ENCODE results near the gene USH1G.

Gene USH1G

DNA sequence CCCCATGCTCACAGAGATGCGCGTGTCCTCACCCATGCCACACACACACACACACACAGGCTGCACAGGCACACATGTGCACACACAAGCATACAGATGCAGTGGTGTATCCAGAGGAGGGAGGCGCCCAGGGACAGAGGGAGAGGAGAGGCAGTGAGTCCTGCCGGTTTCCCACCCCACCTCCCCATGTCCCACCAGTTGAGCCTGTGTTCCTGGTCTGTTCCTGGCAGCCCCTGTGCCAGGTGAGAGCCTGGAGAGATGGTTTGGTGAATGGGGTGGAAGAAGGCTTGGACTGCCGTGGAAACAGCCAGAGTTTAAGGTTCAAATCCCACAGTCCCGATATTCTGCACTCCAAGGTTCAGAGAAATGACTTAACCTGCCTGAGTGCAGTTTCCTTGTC is 19.4 kb downstream of the USH1G start:
- DNase-seq (ENCODE audit: low spot score): no peak

DNA sequence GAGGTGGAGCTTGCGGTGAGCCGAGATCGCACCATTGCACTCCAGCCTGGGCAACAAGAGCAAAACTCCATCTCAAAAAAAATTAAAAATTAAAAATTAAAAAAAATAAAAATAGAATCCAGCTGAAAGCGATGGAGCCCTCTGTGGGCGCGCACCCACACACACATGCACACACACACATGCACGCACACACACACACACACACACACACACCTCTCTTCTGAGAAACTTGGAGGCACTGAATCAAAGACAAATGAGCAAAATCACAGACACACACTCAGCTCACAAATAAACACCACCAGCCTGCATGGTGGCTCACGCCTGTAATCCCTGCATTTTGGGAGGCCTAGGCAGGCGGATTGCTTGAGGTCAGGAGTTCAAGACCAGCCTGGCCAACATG is 20.0 kb downstream of the USH1G start:
- DNase-seq (ENCODE audit: low spot score): no peak

DNA sequence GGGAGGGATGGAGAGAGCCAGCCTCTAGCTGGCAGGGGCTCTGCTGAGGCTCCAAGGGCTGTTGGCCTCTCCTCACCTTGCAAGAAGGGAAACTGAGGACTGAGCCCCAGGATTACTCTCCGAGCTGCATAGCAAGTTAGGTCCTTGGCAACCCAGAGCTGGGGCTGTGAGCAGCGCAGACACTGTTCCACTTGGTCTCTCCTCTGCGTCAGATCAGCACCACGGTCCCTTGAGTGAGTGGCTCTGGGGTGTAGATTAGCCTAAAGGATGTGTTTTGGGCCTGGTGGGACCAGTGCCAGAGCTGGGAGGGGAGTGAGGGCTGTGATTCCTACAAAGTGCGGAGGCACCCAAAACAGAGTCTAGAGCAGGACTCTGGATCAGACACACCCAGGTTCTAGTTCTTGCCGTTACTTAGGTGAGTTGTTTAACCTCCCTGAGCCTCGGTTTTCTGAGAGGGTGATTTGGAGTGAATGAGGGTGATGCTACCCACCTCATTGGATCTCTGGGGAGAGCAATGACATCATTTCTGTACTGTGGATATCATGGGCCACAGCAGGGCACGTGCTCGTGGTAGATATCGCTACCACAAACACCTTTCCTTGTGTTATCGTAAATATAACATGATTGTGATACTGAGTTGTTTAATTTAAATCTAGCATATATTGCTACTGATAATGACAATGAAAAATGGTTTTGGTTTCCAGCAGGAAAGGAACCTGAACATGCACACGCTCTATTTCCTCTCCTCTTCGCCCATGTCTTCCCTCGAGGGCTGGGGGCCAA is 21.5 kb downstream of the USH1G start:
- DNase-seq (ENCODE audit: low spot score): no peak

DNA sequence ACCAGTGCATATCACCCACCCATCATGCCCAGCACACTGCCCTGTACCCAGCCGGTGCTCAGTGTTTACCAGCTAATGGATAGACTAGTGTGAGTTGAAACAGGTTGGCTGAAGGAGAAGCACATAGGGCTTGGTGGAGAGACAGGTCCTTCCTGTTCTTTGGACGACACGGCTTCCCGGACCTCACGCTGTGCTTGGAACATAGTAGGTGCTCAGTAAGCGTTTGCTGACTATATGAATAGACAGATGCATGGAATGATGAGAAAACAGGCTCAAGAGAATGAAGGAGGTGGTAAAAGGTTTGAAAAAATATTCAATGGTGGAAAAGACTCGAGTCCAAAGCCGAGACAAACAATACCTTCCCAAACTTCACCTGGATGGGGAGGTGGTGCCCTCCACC is 22.8 kb downstream of the USH1G start:
- no peak for DNase-seq (ENCODE audit: low spot score)

DNA sequence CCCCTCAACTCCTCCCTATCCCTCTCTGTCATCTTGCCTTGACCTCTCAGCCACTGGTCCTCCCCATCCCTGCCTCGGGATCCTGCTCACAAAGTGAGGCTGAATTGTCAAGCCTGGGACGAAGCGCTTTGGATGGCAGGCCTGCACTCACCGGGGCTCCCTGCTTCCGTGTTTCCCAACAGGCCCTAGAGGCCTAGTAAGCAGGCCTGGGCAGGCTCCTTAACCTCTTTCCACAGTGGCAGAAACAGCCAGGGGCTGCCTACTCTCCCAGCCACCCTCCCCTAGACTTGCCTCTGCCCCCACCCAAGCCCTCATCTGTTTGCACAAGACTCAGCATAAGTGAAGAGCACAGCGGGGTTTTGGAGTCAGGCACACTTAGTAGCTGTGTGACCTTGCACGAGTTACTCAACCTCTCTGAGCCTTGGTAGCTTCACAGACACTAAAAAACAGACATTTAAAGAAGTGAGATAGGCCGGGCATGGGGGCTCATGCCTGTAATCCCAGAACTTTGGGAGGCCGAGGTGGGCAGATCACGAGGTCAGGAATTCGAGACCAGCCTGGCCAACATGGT is 24.6 kb downstream of the USH1G start:
- no peak for DNase-seq (ENCODE audit: low spot score)

DNA sequence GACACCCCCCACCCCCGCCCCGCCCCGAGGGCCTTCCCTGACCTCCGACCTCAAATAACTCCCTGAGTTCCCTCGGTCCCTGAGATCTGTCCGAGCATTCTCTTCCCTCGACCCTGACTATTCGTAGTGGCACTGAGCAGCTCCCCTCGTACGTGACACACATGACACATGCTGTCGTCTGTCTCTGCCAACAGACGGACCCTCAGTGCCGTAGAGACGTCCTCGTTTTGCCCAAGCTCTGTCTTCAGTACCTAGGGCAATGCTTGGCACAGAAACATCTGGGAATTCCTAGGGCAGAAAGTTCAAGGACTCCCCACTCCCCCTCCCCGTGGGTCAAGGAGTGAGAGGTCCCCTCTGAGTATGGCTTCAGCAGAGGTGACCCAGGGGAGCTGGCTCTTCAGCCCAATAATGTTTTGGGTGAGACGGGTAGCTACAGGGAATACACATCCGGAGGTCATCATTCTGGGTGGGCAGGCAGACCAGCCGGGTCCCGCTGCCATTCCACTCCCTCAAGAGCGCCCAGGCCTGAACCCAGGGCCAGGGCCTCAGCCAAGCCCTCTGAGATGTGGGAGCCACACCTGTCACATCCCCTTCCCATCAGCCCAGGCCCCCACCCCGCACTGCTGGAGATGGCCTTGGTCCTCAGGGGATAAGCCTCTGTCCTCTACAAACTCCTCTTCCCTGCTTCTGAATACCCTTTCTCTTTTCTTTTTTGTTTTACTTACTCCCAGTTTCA is 29.0 kb downstream of the USH1G start:
- DNase-seq (ENCODE audit: low spot score): no peak

DNA sequence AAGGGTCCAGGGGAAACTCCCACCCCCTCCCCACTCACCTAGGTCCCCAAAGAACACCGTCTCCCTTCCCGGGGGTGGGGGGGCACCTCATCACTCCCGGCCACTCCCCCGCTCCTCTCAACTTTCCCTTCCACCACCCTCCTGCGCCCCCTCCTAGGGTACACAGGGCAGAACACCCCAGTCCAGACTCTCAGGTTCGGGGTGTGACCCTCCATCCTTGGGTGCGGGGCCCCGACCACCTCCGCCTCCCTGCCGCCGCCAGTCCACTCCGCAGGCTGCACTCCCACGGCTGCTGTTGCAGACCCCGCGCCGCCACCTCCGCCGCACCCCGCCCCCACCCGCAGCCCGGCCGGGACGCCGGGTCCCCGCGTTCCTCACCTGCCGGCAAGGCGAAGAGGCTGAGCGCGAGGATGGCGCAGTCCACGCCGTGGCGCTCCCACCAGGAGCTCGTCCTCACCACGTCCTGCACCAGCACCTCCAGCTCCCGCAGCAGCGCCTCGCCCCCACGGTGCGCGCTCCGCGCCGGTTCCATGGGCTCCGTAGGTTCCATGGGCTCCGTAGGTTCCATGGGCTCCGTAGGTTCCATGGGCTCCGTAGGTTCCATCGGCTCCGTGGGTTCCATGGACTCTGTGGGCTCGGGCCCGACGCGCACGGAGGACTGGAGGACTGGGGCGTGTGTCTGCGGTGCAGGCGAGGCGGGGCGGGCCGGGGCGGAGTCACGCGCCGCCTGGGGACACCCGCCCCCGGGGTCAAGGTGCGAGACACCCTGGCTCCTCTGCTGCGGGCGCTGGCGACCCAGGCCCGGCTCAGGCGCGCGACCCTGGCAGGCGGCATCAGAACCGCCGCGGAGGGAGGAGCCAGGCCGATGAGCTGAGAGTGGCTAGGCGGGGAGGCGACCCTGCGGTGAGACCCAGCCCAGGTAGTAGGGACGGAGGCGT is 29.8 kb downstream of the USH1G start, which contains the start of gene FADS6:
Gene FADS6 (minus strand): TSS at position 660 of the 938 bp plus-strand sequence. CDS start 38 bp downstream, at position 622.
- peak; percentile 66 for DNase-seq (ENCODE audit: low spot score)

DNA sequence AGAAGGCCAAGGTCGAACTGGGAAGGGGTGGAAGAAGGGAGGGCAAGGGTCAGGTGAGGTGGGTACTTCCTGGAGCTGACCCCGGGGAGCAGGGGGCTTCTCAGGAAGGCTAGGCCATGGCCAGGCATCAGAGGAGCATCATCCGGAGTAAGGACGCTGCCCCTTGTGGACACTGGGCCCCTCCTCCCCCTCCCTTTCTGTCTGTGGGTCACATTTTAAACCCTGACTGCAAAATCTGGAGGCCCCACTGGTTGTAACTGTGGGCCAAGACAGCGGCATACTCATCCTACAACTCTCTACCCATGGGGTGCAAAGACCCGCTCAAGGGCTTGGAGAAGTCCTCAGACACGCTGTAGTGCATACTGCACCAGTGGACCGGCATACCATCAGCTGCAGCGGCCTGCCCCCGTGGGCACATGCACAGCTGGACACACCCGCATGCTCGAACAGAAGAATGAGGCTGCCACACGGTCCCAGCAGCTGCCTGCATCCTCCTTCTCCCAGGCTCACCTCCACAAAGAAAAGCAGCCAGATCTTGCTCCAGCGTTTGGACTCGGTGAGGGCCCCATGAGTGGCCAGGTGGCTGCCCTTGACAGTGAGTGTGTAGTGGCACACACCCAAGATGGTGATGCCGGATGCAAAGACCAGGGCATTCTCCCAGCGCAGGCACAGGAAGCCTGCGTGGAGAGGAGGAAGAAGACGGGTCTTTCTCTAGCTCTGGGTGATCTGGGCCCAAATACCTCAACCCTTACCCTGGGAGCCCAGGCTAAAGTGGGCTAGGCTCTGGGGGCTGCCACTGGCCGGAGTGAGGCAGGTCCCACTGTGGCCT is 30.8 kb downstream of the USH1G start:
- no peak for DNase-seq (ENCODE audit: low spot score)

DNA sequence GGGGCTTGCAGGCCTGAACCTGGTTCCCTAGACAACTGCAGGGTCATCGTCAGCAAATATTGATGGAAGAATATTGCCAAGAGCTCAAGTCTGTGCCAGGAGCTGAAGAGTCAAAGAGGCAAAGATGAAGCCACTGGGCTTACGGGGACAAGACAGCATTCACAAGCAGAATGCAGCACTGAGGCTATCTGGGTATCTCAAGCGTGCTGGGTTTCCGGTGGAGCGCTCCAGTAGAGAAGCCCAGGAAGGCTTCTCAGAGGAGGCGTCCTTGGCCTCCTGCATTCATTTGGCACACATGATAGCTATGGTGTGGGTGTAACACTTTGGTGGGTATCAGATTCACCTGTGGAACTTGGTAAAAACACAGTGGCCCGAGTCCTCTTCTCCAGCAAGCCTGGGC is 32.5 kb downstream of the USH1G start:
- DNase-seq (ENCODE audit: low spot score): no peak

DNA sequence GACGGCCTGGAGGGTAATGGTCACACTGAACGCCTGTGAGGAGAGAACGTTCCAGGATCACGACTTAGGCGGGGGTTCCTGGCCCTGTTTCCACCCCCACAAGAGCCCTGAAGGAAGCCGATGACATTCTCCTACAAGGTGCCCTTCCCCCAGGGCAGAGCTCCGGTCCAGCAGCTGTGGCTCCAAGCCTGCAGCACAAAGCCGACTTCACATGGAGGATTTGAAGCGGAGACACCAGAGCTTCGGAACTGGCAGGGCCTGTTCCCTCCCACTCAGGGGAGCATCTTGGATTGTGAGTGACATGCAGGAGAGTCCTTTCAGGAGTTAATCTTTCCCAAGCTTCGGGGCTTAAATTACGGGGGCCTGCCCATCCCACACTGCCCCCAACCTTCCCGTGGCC is 34.6 kb downstream of the USH1G start:
- no peak for DNase-seq (ENCODE audit: low spot score)

DNA sequence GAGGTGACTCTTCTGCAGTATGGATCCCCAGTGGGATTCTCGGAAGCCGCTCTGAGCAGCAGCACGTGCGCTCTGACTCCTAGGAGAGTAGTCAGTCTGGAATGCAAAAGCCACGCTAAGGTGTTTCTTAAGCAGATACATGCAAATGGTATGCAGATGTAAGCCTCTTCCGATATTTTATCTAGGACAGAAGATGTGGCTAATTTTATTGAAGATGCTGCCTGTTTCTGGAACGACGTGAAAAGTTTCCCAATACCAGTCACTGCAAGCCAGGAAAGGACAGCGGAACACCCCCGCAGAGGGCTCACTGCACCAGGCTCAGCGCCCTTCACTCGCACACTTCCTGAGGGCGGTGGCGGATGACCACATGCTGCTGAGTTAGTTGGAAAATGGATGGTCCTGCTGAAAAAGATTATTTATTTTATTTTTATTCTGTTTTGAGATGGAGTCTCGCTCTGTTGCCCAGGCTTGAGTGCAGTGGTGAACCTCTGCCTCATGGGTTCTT is 39.8 kb downstream of the USH1G start:
- DNase-seq (ENCODE audit: low spot score): no peak

DNA sequence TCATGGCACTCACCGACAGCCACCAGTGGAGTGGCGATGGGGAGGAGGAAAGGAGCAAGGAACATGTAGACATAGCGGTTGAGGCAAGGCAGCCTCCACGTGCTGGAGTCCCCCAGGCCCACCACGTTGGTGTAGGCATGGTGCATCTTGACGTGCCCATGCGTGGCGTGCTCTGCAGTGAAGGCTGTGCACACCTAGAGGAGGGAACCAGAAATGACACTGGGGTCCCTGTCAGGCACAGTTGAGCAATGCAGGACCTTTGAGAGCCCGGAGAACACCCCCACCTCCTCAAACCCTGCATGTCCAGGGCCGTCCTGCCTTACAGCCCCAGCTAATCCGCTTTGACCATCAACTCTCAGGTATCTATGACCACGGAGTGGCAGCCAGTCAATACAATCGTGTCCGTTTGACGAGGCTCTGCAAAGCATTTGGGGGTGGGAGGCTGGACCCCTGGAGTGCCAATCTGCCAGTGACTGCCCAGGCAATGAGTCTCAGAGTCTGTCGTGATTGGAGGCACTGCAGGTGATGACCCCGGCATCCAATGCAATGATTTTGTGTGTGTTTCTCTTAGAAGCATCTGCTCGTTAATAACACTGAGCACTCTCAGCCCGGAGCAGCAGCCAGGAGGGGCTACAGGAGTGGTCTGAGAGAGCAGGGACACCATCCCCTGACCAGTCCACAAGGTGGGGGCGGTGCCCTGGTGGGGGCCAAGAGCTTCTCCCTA is 40.4 kb downstream of the USH1G start:
- no peak for DNase-seq (ENCODE audit: low spot score)

DNA sequence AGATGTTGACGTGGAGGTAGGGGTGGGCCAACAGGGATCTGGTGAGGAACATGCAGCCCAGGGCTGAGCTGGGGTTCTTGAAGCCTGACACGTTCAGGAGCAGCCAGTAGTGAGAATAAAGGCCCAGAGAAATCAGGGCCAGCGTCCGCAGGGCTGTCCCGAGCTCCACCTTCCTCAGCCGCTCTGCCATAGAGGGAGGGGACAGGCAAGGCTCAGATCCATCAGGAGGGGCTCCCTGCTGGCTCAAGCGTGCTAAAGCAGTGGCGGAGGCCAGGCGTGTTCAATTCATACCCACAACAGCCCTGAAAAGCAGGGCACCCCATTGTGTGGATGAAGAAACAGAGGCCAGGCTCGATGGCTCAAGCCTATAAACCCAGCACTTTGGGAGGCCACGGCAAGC is 42.0 kb downstream of the USH1G start:
- DNase-seq (ENCODE audit: low spot score): no peak

DNA sequence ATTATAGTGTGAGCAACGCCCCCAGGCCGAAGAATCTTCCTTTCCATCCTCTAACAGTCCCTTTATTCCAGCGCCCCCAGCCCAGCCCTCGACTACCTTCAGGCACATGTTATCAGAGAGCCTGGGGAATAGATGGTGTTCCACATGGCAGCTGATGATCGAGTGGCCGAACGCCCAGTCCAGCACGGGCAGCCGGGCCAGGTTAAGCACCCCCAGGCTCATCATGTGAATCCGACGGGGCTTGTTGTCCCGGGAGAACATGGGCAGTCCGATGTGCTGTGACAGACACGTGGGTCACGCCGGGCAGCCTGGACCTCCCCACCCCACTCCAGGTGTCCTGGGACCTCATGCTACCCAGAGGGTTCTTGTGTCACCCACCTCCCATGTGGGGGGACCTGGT is 43.7 kb downstream of the USH1G start:
- no peak for DNase-seq (ENCODE audit: low spot score)

DNA sequence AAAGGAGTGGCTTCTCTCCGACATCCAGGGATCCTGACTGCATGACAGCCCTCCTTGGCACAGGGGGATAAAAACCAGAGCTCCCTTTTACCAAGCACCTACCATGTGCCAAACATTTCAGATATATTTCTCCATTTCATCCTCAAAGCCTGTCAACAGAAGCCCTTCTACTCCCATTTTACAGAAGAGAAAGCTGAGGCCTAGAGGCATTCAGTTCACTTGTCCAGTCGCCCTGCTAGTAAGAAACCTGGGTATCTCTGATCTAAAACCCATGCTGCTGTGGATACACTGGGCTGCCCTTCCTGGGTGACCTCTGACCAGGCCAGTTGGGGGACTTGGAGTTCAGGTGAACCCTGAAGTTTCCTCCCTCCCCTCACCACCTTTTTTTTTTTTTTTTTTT is 44.4 kb downstream of the USH1G start:
- no peak for DNase-seq (ENCODE audit: low spot score)

DNA sequence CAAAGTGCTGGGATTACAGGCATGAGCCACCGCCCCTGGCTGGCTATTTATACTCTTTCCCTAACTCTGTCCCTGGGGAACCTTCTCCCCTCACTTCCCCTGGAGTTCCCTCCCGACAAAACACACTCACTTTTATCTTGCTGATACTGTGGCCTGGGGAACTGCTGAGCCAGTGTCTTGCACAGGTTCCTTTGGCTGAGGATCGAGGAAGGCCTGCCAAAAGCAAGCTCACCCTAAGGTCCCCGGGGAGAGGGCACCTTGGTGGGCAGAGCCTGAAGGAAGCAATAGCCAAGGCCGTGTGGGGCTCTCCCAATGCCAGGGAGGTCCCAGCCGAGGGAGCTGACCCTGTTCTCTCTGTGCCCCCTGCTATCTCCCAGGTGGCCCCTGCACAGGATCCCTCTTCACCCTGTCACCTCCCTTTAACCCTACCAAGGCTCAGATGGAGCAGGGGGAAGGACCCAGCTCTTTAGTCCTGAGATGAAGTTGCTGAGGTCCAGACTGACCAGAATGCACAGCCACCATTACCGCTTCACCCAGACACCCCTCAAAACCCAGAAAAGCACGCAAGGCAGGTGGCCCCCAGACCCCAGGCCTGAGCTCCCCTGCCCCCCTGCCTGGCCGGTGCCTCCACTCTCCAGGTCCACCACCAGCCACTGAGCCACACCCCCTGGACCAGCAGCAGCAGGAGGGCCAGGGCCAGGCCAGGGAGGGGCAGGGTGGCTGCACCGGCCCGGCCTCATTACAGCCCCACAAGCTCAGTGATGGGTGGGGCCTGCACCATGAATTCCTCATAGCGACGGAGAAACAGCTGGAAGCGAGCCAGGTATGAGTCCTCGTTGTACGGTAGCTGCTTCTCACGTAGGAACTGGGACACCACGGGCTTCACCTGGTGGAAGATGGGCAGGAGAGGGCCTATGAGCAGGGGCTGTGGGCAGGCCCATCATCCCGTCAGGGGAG is 45.2 kb downstream of the USH1G start:
- DNase-seq (ENCODE audit: low spot score): no peak

DNA sequence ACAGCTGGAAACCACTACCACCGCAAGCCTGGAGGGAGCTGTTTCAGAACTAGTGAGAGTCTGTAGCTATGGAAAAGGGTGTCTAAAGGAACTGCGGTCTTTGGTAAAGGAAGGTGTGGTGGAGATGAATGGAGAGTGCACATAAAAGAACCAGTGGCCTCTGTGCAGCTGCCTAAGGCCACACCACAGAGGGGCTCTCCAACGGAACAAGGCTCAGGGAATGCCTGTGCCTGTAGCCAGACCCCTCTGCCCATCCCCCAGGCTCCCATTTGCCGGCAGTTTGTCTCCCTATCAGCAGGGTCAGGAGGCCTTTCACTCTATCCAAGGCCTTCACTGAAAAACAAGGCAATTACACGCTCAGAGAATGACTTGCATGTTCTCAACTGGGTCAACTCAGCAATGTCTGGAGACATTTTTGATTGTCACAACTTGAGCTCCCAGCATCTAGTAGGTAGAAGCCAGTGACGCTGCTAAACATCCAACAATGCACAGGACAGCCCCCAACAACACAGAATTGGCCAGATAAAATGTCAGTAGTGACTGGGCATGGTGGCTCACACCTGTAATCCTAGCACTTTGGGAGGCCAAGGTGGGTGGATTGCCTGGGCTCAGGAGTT is 47.0 kb downstream of the USH1G start:
- DNase-seq (ENCODE audit: low spot score): no peak

DNA sequence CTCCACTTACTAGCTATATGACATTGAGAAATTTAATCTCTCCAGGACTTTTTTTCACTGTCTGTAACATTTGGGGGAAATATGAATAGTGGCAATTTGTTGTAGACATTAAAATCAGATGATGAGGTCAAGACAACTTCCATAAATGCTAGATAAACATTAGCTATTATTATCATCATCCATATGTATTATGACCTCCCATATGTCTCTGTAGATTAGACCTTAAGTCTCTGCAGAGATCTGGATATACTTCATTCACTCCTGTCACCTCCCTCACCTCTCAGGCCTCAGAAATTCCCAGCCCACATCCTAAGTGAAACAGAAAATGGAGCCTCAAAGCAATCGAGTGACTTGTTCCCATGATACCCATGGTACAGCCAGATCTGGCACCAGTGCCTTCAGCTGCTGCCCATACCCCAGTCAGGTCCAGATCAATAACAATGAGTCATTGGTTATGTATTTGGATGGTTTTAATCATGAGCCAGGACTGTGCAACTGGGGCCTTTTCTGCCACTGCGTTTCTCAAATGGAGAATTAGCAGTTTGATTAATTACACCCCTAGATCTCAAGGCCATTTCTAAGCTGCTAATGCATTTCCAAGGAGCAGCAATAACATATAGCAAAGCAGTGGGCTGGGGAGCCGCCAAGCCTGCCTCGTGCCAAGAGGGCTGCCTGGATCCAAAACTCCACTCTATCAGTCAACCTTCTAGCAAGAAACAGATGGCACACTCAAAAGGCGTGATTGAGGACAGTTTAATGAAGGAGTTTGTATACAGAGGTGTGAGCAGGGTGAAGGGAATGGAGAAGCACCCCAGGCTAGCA is 47.7 kb downstream of the USH1G start:
- no peak for DNase-seq (ENCODE audit: low spot score)
